OCI-LY3 (cell line): Measurements from ENCODE around the gene SLC25A26.

Experiments
- CTCF ChIP-seq: fragments of 200-600, 300-600 bp; sonication (generic); IDR thresholded peaks from 2 replicates; pipeline ENCODE4 v1.5.1; 2014; ENCODE audit warnings: antibody characterized with exemption, low read length, low read depth
- EZH2phosphoT487 ChIP-seq: fragments of 200-600 bp; shearing (Covaris generic); IDR thresholded peaks from 2 replicates; pipeline ENCODE4 v1.6.1; 2018; ENCODE audit warnings: antibody characterized with exemption, mixed run types, low read depth

GRCh38 chr3:66404903-66405700, 184.3 kb downstream of the SLC25A26 start:
- no peak for TF ChIP-seq CTCF
- TF ChIP-seq EZH2phosphoT487 = no peak
